ENCODE data around the gene KLK7. TPM values are rescaled to one million over a fixed set of nuclear protein-coding genes. Genes with fewer than 3 reads are reported as not detected.
A peak's percentile ranks its signal among the peaks of the same experiment; 100 is the strongest.

The KLK7 gene
- total RNA-seq, 2 donors from 2014 or later = not detected

GRCh38 chr19:51024924-51025323 lies 41.2 kb upstream of the KLK7 start:
- H3K9me3 ChIP-seq = no peaks in the 10 kb centered on the region
- ATAC-seq (ENCODE audit: insufficient number of reproducible peaks, low FRiP score, low read depth) (no peak), DNase-seq (ENCODE audit: low spot score) (no peak)
- H3K27me3 ChIP-seq (replicated peaks; ENCODE audit: insufficient read depth) = no peaks in the 10 kb centered on the region
- H3K36me3 ChIP-seq = no peaks in the 10 kb centered on the region
- no peak for TF ChIP-seq CTCF (IDR thresholded peaks at IDR 0.05)
- H3K4me1 ChIP-seq (ENCODE audit: control insufficient read depth in 1 of 2, low read depth in 2 of 2) = no peaks in the 10 kb centered on the region
- H3K4me3 ChIP-seq = no peak overlapping the region
- no peak overlapping the region for H3K27ac ChIP-seq

- H3K27me3 ChIP-seq (replicated peaks; ENCODE audit: insufficient read depth) = no peaks in the 10 kb centered on the region
- ATAC-seq (ENCODE audit: insufficient number of reproducible peaks, low FRiP score, low read depth) = no peak
- no peak for DNase-seq (ENCODE audit: low spot score)
- H3K4me3 ChIP-seq = no peak overlapping the region
- H3K36me3 ChIP-seq = no peaks in the 10 kb centered on the region
- peaks cover 0 to 4% of the 10 kb centered on the region in 2 donors for H3K4me1 ChIP-seq (ENCODE audit: control insufficient read depth in 1 of 2, low read depth in 2 of 2)
- no peaks in the 10 kb centered on the region for H3K9me3 ChIP-seq
- no peak for TF ChIP-seq CTCF (IDR thresholded peaks at IDR 0.05)
- no peak overlapping the region for H3K27ac ChIP-seq
These were observed 40.2 kb upstream of the KLK7 start for GRCh38 chr19:51023946-51024345.

- DNase-seq (ENCODE audit: low spot score) = no peak
- Histone ChIP-seq H3K27me3 (replicated peaks; ENCODE audit: insufficient read depth) (no peaks in the 10 kb centered on the region), H3K4me3 (no peak overlapping the region), H3K9me3 (no peaks in the 10 kb centered on the region), H3K4me1 (ENCODE audit: control insufficient read depth in 1 of 2, low read depth in 2 of 2) (peaks cover 0 to 8% of the 10 kb centered on the region in 2 donors), H3K36me3 (no peaks in the 10 kb centered on the region), H3K27ac (no peak overlapping the region)
- ATAC-seq (ENCODE audit: insufficient number of reproducible peaks, low FRiP score, low read depth) = no peak
- TF ChIP-seq CTCF (IDR thresholded peaks at IDR 0.05) = no peak
These were observed 38.8 kb upstream of the KLK7 start for GRCh38 chr19:51022526-51022925.

- Histone ChIP-seq H3K4me1 (ENCODE audit: control insufficient read depth in 1 of 2, low read depth in 2 of 2) (peaks cover 5 to 8% of the 10 kb centered on the region in 2 donors), H3K9me3 (no peaks in the 10 kb centered on the region), H3K27me3 (replicated peaks; ENCODE audit: insufficient read depth) (no peaks in the 10 kb centered on the region), H3K36me3 (no peaks in the 10 kb centered on the region), H3K4me3 (no peak overlapping the region), H3K27ac (no peak overlapping the region)
- DNase-seq (ENCODE audit: low spot score) (no peak), ATAC-seq (ENCODE audit: insufficient number of reproducible peaks, low FRiP score, low read depth) (no peak)
- TF ChIP-seq CTCF (IDR thresholded peaks at IDR 0.05) = no peak
These were observed 37.4 kb upstream of the KLK7 start for GRCh38 chr19:51020988-51021651.

GRCh38 chr19:51019544-51019925 lies 35.8 kb upstream of the KLK7 start, which contains the start of gene KLK10:
Gene KLK10 (minus strand): TSS chr19:51019709. CDS start chr19:51019130, 579 bp downstream.
- H3K4me1 ChIP-seq (ENCODE audit: control insufficient read depth in 1 of 2, low read depth in 2 of 2) = peaks cover 5 to 8% of the 10 kb centered on the region in 2 donors
- H3K36me3 ChIP-seq = no peaks in the 10 kb centered on the region
- H3K27me3 ChIP-seq (replicated peaks; ENCODE audit: insufficient read depth) = no peaks in the 10 kb centered on the region
- ATAC-seq (ENCODE audit: insufficient number of reproducible peaks, low FRiP score, low read depth) (no peak), DNase-seq (ENCODE audit: low spot score) (no peak)
- TF ChIP-seq CTCF (IDR thresholded peaks at IDR 0.05) = no peak
- no peaks in the 10 kb centered on the region for H3K9me3 ChIP-seq
- H3K27ac ChIP-seq = no peak within 1 kb of the TSS
- H3K4me3 ChIP-seq = peak within 1 kb of the TSS; percentile 57

Data from thoracic aorta (tissue), 2 donors.